Measurements from ENCODE around the gene MYRFL. TPM values are rescaled to one million over a fixed set of nuclear protein-coding genes. Genes with fewer than 3 reads are reported as not detected.

The MYRFL gene
- total and polyA plus RNA-seq, 2 of the 8 experiments (the other 6 are each of a cell fraction or from before 2014, with no cell fraction given): 1.1 to 2.0 TPM

GRCh38 chr12:69981881-69982475 is 157.0 kb downstream of the MYRFL start (continued):
- no peak for TF ChIP-seq SUZ12 (IDR thresholded peaks at IDR 0.05; ENCODE audit: low read length)
